VCaP (cell line): ENCODE results near the gene PLEKHA5.

Experiments
- H3K27ac ChIP-seq: fragments of 450-650 bp; 2 replicates; pipeline ENCODE4 v1.5.1; 2017
- CTCF ChIP-seq: fragments of 450-650 bp; conservative IDR thresholded peaks from 2 replicates; pipeline ENCODE4 v1.5.1; 2017; ENCODE audit warnings: mild to moderate bottlenecking, moderate library complexity

The PLEKHA5 gene

GRCh38 chr12:19093218-19093617 is 36.3 kb upstream of the PLEKHA5 start:
- no peak for TF ChIP-seq CTCF
- no peak overlapping the region for H3K27ac ChIP-seq

GRCh38 chr12:19095331-19095730 is 34.2 kb upstream of the PLEKHA5 start:
- TF ChIP-seq CTCF, result no peak
- no peak overlapping the region for H3K27ac ChIP-seq

DNA sequence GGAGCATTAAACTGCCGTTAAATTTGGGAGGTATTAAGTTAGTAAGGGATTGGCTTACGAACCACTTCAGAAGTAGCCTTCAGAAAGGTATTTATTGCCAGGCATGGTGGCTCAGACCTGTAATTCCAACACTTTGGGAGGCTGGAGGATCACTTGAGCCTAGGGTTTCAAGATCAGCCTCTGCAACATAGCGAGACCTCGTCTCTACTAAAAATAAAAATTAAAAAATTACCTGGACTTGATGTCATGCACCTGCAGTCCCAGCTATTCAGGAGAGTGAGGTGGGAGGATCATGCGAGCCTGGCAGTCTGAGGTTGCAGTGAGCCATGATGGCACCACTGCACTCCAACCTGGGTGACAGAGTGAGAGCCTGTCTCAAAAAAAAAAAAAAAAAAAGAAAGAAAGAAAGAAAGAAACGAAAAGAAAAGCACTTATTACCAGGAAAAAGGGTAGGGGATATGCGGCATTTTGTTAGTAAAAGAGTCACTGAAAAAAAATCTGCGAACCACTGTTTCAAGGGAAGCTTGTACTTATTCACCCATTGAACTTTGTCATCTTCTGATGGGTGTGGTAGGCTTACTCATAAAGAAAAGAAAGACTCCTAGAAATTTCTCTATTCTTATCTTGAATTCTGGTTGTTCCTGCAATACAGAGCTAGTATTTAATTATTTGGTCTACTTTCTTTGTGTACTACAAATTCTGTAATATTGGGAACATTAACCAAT is 33.6 kb upstream of the PLEKHA5 start:
- no peak overlapping the region for H3K27ac ChIP-seq
- no peak for TF ChIP-seq CTCF

DNA sequence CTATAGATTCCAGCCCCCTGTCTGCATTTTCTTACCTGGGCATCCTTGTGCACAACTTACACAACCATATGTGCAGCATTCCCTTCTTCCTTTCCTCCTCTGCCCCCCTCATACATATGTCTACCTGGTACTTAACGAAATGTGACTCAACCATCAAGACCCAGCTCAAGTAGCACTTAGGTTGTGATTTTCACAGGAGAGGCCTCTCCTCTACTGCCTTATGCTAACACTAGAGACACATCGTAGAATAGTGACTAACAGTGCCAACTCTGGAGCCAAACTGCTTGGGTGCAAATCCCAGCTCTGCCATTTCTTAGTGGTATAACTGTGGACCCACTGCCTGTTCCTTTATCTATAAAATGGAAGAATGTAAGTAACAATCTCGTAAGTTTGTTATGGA is 24.1 kb upstream of the PLEKHA5 start:
- no peak overlapping the region for H3K27ac ChIP-seq
- TF ChIP-seq CTCF, result no peak

DNA sequence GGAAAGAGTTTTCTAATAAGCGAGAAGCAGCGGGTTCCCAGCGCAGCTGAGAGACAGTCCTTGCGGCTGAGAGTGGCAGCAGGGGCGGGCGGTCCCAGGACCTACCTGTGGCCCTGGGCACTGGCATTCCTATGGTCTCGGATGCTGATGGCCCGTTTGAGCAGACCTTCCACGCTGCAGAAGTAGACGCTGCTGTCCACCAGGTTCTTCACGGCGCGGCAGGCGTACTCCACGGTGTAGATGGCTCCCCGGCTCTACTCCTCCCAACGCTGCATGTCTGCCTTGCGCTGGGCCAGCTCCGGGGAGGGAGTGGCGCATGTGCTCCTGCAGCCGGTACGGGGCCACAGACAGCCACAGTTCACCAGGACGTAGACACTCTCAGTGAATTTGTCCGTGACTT is 21.8 kb upstream of the PLEKHA5 start:
- H3K27ac ChIP-seq, result no peak overlapping the region
- no peak for TF ChIP-seq CTCF

DNA sequence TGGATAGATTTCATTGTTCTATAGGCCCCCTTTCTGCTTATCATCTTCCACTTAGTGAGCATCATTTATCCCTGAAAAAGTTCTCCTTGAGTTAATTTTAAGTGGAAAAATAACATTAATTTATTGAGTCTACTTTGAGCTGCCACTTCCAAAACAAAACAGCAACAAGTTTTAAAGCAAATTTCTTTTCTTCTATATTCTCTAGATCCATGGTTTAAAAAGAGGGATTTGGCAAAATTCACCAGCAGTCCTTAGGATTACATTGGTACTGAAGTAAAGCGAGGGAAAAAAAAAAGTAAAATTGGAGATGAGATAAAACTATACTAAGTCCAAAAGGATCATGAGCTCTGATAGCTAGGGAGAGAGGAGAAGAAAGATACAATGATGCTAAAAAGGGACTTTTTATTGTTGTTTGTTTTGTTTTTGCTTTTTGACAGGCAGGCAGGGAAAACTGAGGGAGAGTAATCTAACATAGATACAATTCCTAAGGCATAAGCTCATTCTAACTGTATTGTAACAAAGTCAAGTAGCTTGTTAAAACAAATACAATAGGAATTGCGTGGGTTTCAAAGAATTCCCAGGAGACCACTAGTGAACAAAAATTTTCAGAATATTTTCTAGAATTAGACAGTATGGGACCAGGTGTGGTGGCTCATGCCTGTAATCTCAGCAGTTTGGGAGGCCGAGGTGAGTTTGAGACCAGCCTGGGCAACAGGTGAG is 19.2 kb upstream of the PLEKHA5 start:
- no peak for TF ChIP-seq CTCF
- no peak overlapping the region for H3K27ac ChIP-seq

GRCh38 chr12:19113464-19113863 is 16.1 kb upstream of the PLEKHA5 start:
- TF ChIP-seq CTCF, result no peak

More at GRCh38 chr12:19113464-19113863, 16.1 kb upstream of the PLEKHA5 start:
- no peak overlapping the region for H3K27ac ChIP-seq
